ENCODE data around the gene ANKRD63.

Gene ANKRD63

DNA sequence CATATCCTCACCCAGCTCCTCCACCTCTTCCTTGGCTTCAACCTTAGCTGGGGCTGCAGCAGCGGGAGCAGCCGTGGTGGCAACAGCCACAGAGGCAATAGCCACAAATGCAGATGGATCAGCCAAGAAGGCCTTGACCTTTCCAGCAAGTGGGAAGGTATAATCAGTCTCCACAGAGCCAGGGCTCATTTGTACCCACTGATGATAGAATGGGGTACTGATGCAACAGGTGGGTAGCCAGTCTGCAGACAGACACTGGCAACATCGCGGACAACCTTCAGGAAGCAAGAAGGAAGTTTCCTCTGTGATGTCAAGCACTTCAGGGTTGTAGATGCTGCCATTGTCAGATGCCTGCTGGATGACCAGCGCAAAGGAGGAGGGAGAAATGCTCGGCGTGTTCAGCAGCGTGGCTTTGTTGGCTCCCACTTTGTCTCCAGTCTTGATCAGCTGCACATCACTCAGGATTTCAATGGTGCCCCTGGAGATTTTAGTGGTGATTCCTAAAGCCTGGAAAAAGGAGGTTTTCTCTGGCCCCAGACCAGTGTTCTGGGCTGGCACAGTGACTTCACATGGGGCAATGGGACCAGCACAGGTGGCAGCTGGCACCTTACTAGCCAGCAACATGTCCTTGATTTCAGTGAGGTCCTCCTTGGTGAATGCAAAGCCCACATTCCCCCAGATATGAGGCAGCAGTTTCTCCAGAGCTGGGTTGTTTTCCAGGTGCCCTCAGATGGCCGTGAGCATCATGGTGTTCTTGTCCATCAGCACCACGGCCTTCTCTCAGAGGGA is 29.7 kb upstream of the ANKRD63 start:
- H3K36me3 ChIP-seq (ENCODE audit: control insufficient read depth, insufficient read depth, low read length, severe bottlenecking): no peaks in the 10 kb centered on the region
- no peak overlapping the region for H3K4me3 ChIP-seq (ENCODE audit: low read length)
- H3K9ac ChIP-seq (ENCODE audit: low read length): no peak overlapping the region
- H3K4me1 ChIP-seq (ENCODE audit: control insufficient read depth, insufficient read depth, low read length): peaks cover 14% of the 10 kb centered on the region
- H3K9me3 ChIP-seq (ENCODE audit: control insufficient read depth, low read length): no peaks in the 10 kb centered on the region
- DNase-seq (ENCODE audit: low read depth): no peak
- H3K27me3 ChIP-seq (replicated peaks; ENCODE audit: control insufficient read depth, insufficient read depth, low read length): peaks cover 47% of the 10 kb centered on the region

DNA sequence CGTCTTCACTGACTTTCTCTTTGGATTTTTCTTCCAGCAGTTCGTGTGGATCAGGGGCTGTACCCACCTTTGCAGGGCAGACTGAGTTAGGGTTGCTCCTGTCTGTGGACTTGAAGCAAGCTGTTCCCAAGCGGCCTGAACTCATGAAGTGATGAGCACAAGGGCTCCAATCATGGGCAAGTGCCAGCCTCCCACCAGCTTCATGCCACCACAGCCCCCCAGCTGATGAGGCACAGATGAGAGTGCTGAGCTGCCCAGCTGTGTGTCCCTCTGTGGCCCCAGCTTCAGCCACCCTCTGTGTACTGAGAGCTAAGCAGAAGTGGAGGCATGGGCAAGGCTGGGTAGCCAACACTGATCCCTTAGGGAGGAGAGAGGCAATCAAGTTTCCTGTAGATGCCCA is 28.1 kb upstream of the ANKRD63 start:
- H3K4me3 ChIP-seq (ENCODE audit: low read length): no peak overlapping the region
- no peak for DNase-seq (ENCODE audit: low read depth)
- H3K9ac ChIP-seq (ENCODE audit: low read length): no peak overlapping the region
- H3K4me1 ChIP-seq (ENCODE audit: control insufficient read depth, insufficient read depth, low read length): peaks cover 14% of the 10 kb centered on the region
- H3K9me3 ChIP-seq (ENCODE audit: control insufficient read depth, low read length): no peaks in the 10 kb centered on the region
- H3K27me3 ChIP-seq (replicated peaks; ENCODE audit: control insufficient read depth, insufficient read depth, low read length): peaks cover 60% of the 10 kb centered on the region
- H3K36me3 ChIP-seq (ENCODE audit: control insufficient read depth, insufficient read depth, low read length, severe bottlenecking): no peaks in the 10 kb centered on the region

DNA sequence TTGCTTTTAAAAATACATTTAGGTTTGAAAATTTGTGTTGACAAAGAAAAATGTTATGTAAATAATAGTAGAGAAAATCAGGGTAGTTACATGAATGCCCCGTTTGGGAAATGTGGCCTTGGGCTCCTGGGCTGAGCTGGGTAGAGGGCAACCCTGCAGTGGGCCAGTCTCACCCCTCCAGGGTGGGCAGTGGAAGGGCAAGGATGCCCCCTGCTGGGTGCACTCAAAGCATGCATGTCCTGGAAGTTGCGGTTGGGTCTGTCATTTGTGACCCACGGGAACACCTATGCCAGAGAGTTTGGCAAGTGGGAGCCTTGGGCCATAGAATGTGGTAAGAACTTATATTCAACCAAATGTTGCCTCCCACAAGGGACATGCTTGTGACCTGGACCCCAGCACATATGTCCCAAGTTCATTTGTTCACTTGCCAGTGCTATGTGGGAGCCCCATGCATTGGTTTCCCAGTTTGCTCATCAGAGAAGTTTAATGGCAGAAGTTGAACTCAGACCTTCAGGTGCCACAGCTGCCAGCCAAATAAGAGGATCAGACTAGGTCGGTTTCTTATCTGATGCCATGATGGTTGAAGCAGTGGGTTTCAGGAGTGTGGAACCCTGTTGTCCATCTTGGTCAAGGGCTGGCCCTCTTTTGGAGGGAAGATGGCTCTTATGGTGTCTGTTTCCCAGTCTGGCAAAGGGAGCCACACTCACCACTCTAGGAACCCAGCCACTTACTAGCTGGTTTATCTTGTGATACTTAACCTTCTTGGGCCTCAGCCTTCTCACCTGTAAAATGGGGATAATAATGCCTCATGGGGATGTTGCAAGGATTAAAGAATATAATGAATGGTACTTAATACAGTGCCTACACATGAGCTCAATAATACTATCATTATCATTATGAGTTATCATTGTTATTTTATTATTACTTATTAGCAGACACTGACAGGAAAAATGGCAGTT is 27.4 kb upstream of the ANKRD63 start:
- no peak overlapping the region for H3K9ac ChIP-seq (ENCODE audit: low read length)
- H3K36me3 ChIP-seq (ENCODE audit: control insufficient read depth, insufficient read depth, low read length, severe bottlenecking): no peaks in the 10 kb centered on the region
- peaks cover 13% of the 10 kb centered on the region for H3K4me1 ChIP-seq (ENCODE audit: control insufficient read depth, insufficient read depth, low read length)
- peaks cover 67% of the 10 kb centered on the region for H3K27me3 ChIP-seq (replicated peaks; ENCODE audit: control insufficient read depth, insufficient read depth, low read length)
- no peak overlapping the region for H3K4me3 ChIP-seq (ENCODE audit: low read length)
- peak; percentile 57 for DNase-seq (ENCODE audit: low read depth)
- no peaks in the 10 kb centered on the region for H3K9me3 ChIP-seq (ENCODE audit: control insufficient read depth, low read length)

DNA sequence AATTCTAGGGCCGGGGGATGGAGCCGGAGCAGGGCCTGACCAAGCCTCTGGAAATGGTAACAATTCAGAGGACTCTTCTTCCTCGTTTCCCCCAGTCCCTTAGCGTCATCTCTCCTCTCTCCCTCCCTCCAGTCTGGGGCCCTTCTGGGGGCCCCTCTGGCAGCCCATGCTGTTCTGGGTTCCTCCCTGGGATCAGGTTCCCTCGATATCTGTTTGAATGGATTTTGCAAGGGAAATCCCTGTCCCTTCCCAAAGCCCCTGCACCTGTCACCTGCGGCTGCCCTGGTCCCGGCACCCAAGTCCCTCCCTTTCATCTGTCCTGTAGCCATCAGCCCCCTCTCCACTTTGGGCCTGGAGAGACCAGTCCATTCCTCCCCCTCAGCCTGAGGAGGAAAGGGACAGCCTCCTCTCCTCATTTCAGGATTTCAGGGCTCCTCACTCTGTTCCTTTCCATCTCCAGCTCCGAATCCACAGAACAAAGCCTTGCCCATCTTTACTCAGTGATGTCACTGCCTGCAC is 26.5 kb upstream of the ANKRD63 start:
- H3K27me3 ChIP-seq (replicated peaks; ENCODE audit: control insufficient read depth, insufficient read depth, low read length): peaks cover 71% of the 10 kb centered on the region
- no peaks in the 10 kb centered on the region for H3K9me3 ChIP-seq (ENCODE audit: control insufficient read depth, low read length)
- H3K36me3 ChIP-seq (ENCODE audit: control insufficient read depth, insufficient read depth, low read length, severe bottlenecking): no peaks in the 10 kb centered on the region
- no peak overlapping the region for H3K9ac ChIP-seq (ENCODE audit: low read length)
- peaks cover 6% of the 10 kb centered on the region for H3K4me1 ChIP-seq (ENCODE audit: control insufficient read depth, insufficient read depth, low read length)
- no peak overlapping the region for H3K4me3 ChIP-seq (ENCODE audit: low read length)
- no peak for DNase-seq (ENCODE audit: low read depth)

DNA sequence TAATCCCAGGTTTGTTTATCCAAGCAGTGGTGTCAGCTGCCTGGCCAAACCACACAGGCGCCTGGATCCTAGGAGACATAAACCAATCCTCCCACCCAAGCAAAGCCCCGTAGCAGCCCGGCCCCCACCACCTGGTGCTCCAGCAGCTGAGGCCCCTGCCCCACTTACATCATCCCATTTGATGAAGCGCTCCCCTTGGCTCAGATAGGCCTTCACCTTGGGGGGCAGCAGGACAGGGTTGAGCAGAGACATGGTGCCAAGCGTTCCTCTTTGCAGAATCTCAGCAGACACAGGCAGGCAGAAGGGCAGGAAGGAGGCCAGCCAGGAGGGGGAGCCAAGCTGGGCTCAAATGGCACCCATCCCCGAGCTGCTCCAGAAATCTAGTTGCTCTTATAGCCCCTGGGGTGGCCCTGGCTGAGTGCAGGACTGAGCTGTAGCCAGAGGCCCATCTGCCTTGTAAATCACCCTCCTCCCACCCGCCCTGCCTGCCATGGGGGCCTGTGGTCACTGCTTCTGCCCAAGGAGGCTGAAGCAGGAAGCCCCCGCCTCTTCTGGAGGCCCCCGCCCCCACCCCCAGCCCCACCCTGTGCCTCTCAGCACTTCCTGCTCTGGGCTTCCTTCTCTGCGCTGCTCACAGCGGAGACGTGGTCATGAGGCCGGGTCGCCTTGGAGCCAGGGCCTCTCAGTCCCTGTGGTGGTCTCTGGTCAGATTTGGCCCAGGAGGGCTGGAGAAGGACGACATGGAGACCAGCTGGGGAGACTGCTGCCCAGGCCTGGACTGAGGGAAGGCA is 24.8 kb upstream of the ANKRD63 start, which contains the start of gene PLCB2:
Gene PLCB2 (minus strand): TSS at position 515 of the 791 bp plus-strand sequence. CDS start 263 bp downstream, at position 252.
- no peak for DNase-seq (ENCODE audit: low read depth)
- Histone ChIP-seq H3K9ac (ENCODE audit: low read length) (no peak within 1 kb of the TSS), H3K27me3 (replicated peaks; ENCODE audit: control insufficient read depth, insufficient read depth, low read length) (peaks cover 82% of the 10 kb centered on the region), H3K36me3 (ENCODE audit: control insufficient read depth, insufficient read depth, low read length, severe bottlenecking) (no peaks in the 10 kb centered on the region), H3K4me1 (ENCODE audit: control insufficient read depth, insufficient read depth, low read length) (no peaks in the 10 kb centered on the region), H3K4me3 (ENCODE audit: low read length) (no peak within 1 kb of the TSS), H3K9me3 (ENCODE audit: control insufficient read depth, low read length) (no peaks in the 10 kb centered on the region)

DNA sequence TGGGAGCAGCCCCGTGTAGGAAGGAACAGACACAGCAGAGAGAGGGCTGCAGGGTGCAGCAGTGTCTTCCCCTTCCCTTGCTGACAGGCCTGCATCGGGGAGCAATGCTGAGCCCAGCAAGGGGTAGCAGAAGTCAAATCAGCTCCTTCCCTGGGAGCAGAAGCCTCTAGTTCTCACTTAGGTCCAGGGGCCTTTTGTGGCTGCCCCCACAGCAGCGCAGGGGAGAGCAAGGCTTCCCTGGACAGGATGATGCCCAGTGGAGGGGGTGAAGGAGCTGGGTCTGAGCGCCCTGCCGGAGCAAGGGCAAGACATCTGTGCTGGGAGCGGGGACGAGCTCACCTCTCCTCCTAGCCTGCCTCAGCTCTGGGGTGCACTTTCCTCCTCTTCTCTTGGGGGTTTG is 24.0 kb upstream of the ANKRD63 start:
- no peak overlapping the region for H3K4me3 ChIP-seq (ENCODE audit: low read length)
- DNase-seq (ENCODE audit: low read depth): no peak
- no peaks in the 10 kb centered on the region for H3K36me3 ChIP-seq (ENCODE audit: control insufficient read depth, insufficient read depth, low read length, severe bottlenecking)
- peaks cover 82% of the 10 kb centered on the region for H3K27me3 ChIP-seq (replicated peaks; ENCODE audit: control insufficient read depth, insufficient read depth, low read length)
- no peaks in the 10 kb centered on the region for H3K9me3 ChIP-seq (ENCODE audit: control insufficient read depth, low read length)
- H3K9ac ChIP-seq (ENCODE audit: low read length): no peak overlapping the region
- H3K4me1 ChIP-seq (ENCODE audit: control insufficient read depth, insufficient read depth, low read length): no peaks in the 10 kb centered on the region

DNA sequence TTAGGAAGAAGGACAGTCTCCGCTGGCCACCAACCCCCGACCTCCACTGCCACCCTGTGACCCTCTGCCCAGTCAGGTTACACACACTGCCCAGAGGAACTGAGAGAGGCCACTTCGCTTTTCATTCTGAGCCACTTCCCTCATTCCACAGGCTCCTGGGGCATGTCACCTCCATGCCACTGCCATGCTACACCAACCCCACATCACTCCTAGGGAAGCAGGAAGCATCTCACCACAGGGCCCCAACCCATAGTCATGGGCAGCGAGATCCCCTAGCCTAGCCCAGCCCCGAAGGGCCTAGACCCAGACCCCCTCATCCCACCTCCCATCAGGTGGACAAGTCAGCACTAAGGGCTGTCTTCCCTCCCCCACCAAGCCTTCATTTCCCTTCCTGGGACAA is 23.5 kb upstream of the ANKRD63 start:
- DNase-seq (ENCODE audit: low read depth): no peak
- Histone ChIP-seq H3K4me1 (ENCODE audit: control insufficient read depth, insufficient read depth, low read length) (no peaks in the 10 kb centered on the region), H3K9ac (ENCODE audit: low read length) (no peak overlapping the region), H3K27me3 (replicated peaks; ENCODE audit: control insufficient read depth, insufficient read depth, low read length) (peaks cover 79% of the 10 kb centered on the region), H3K4me3 (ENCODE audit: low read length) (no peak overlapping the region), H3K9me3 (ENCODE audit: control insufficient read depth, low read length) (no peaks in the 10 kb centered on the region), H3K36me3 (ENCODE audit: control insufficient read depth, insufficient read depth, low read length, severe bottlenecking) (no peaks in the 10 kb centered on the region)

DNA sequence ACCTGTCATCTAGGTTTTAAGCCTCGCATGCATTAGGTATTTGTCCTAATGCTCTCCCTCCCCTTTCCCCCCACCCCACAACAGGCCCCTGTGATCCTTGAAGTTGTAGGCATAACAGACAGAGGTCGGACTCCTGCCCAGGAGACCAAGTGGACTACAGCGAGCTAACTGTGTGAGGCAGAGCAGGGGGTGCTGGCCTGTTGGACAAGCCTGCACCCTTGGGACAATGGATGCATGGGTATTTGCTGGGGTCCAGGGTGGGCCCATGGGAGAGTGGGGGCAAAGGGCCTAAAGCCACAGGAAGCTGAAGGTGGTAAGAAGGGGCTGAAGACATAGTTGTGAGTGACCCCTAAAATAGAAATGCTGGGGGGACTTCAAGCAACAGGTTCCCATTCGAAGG is 22.4 kb upstream of the ANKRD63 start:
- no peak for DNase-seq (ENCODE audit: low read depth)
- H3K4me3 ChIP-seq (ENCODE audit: low read length): no peak overlapping the region
- H3K9ac ChIP-seq (ENCODE audit: low read length): no peak overlapping the region
- H3K36me3 ChIP-seq (ENCODE audit: control insufficient read depth, insufficient read depth, low read length, severe bottlenecking): no peaks in the 10 kb centered on the region
- H3K27me3 ChIP-seq (replicated peaks; ENCODE audit: control insufficient read depth, insufficient read depth, low read length): peaks cover 75% of the 10 kb centered on the region
- H3K4me1 ChIP-seq (ENCODE audit: control insufficient read depth, insufficient read depth, low read length): no peaks in the 10 kb centered on the region
- H3K9me3 ChIP-seq (ENCODE audit: control insufficient read depth, low read length): peaks cover 6% of the 10 kb centered on the region

DNA sequence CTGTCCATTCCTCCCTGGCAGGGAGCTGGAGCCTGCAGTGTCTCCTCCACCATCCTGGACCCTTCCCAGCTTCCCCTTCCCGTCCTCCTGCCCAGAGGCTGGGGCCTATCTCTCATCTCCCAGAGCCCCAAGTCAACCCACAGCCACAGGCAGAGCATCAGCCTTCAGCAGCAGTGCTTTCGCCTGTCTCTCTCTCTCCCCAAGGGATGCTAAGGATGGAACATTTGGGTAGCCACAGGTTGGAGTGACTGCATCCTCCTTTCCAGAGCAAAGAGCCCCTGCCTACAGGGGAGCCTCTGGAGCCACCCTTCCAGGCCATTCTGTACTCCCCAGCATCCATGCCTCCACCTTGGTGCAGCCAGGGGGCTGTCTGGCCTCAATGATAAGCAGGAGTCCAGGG is 20.7 kb upstream of the ANKRD63 start:
- H3K27me3 ChIP-seq (replicated peaks; ENCODE audit: control insufficient read depth, insufficient read depth, low read length): peaks cover 68% of the 10 kb centered on the region
- no peak overlapping the region for H3K4me3 ChIP-seq (ENCODE audit: low read length)
- H3K4me1 ChIP-seq (ENCODE audit: control insufficient read depth, insufficient read depth, low read length): no peaks in the 10 kb centered on the region
- H3K9ac ChIP-seq (ENCODE audit: low read length): no peak overlapping the region
- no peak for DNase-seq (ENCODE audit: low read depth)
- no peaks in the 10 kb centered on the region for H3K36me3 ChIP-seq (ENCODE audit: control insufficient read depth, insufficient read depth, low read length, severe bottlenecking)
- H3K9me3 ChIP-seq (ENCODE audit: control insufficient read depth, low read length): peaks cover 22% of the 10 kb centered on the region

DNA sequence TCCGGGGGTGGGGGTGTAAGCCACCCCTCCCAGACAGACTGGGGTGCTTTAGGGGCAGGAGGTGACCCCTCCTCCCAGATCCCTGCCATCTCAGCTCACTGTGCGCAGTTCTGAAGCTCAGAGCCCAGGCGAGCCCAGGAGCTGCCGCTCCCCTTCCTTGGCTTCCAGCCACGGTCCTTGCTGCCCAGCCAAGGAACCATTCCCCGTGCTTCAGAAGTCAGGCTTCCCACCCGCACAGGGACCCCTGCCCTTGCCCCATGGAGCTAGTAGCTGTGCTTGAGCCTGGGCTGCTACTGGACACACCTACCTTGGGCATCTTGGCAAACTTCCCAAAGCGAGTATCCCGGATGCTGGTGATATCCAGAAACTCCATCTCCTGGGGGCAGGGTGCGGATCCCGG is 20.1 kb upstream of the ANKRD63 start:
- Histone ChIP-seq H3K4me1 (ENCODE audit: control insufficient read depth, insufficient read depth, low read length) (no peaks in the 10 kb centered on the region), H3K9me3 (ENCODE audit: control insufficient read depth, low read length) (peaks cover 22% of the 10 kb centered on the region)
- no peak for DNase-seq (ENCODE audit: low read depth)

More for the DNA sequence above, 20.1 kb upstream of the ANKRD63 start:
- peaks cover 68% of the 10 kb centered on the region for H3K27me3 ChIP-seq (replicated peaks; ENCODE audit: control insufficient read depth, insufficient read depth, low read length)
- no peak overlapping the region for H3K9ac ChIP-seq (ENCODE audit: low read length)
- no peaks in the 10 kb centered on the region for H3K36me3 ChIP-seq (ENCODE audit: control insufficient read depth, insufficient read depth, low read length, severe bottlenecking)
- H3K4me3 ChIP-seq (ENCODE audit: low read length): no peak overlapping the region
